ENCODE measurements around the gene C9orf152. TPM values are rescaled to one million over a fixed set of nuclear protein-coding genes. Genes with fewer than 3 reads are reported as not detected.

C9orf152 gene
- polyA plus RNA-seq, 1 of the 3 experiments (the other 2 are of a cell fraction): not detected

GRCh38 chr9:110170357-110171257 lies 37.4 kb downstream of the C9orf152 start (continued):
- no peak for TF ChIP-seq REST (IDR thresholded peaks at IDR 0.05; ENCODE audit: low read depth, low read length)

- Histone ChIP-seq H3K79me2 (ENCODE audit: insufficient read depth) (peaks cover 76% of the 10 kb centered on the region), H3K9me2 (no peaks in the 10 kb centered on the region), H3F3A (replicated peaks; ENCODE audit: insufficient read depth) (peaks cover 1% of the 10 kb centered on the region), H4K20me1 (ENCODE audit: insufficient read depth) (peaks cover 60% of the 10 kb centered on the region), H3K9me3 (no peaks in the 10 kb centered on the region), H3K9ac (no peak overlapping the region), H3K4me3 (ENCODE audit: low read depth in 2 of 2, low read length in 1 of 2) (no peak overlapping the region), H3K27ac (ENCODE audit: low read depth in 2 of 2, low read length in 1 of 2) (no peak overlapping the region), H3K27me3 (ENCODE audit: insufficient read depth) (no peaks in the 10 kb centered on the region), H3K4me2 (no peak overlapping the region), H3K36me3 (replicated peaks in 1 of 2; ENCODE audit: control insufficient read depth in 1 of 2, insufficient read depth in 2 of 2, low read length in 1 of 2) (peaks cover 41 to 45% of the 10 kb centered on the region in 2 experiments), H3K4me1 (ENCODE audit: control insufficient read depth in 1 of 2, insufficient read depth in 2 of 2, low read depth in 1 of 2, low read length in 1 of 2) (no peaks in the 10 kb centered on the region), H2AFZ (ENCODE audit: low read depth) (no peak overlapping the region)
- DNase-seq: no peak
- WGBS (ENCODE audit: low lambda C conversion rate): 94% methylated on average over 5 of the region's 5 CpGs
- CTCF ChIA-PET: interaction anchor here (1.5 kb wide), 1 partner anchor 265 kb away, joined by 3 read pairs; no protein-coding TSS in a partner anchor
- TF ChIP-seq NRF1 (IDR thresholded peaks at IDR 0.05; ENCODE audit: low read depth, low read length): no peak
- TF ChIP-seq TEAD4 (IDR thresholded peaks at IDR 0.05; ENCODE audit: borderline replicate concordance, insufficient read depth): no peak
- no peak for TF ChIP-seq RAD21 (IDR thresholded peaks at IDR 0.05; ENCODE audit: low read length)
- TF ChIP-seq NFIC (IDR thresholded peaks at IDR 0.05; ENCODE audit: borderline replicate concordance): no peak
- TF ChIP-seq POLR2AphosphoS5 (IDR thresholded peaks at IDR 0.05; ENCODE audit: low read depth, low read length): no peak
- TF ChIP-seq, protein P1, sequence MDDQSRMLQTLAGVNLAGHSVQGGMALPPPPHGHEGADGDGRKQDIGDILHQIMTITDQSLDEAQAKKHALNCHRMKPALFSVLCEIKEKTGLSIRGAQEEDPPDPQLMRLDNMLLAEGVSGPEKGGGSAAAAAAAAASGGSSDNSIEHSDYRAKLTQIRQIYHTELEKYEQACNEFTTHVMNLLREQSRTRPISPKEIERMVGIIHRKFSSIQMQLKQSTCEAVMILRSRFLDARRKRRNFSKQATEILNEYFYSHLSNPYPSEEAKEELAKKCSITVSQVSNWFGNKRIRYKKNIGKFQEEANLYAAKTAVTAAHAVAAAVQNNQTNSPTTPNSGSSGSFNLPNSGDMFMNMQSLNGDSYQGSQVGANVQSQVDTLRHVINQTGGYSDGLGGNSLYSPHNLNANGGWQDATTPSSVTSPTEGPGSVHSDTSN (IDR thresholded peaks at IDR 0.05): no peak
- TF ChIP-seq MAX (IDR thresholded peaks at IDR 0.05; ENCODE audit: low read depth): no peak
- TF ChIP-seq, protein P2, sequence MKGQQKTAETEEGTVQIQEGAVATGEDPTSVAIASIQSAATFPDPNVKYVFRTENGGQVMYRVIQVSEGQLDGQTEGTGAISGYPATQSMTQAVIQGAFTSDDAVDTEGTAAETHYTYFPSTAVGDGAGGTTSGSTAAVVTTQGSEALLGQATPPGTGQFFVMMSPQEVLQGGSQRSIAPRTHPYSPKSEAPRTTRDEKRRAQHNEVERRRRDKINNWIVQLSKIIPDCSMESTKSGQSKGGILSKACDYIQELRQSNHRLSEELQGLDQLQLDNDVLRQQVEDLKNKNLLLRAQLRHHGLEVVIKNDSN (IDR thresholded peaks at IDR 0.05; ENCODE audit: borderline replicate concordance, low read depth): no peak
- TF ChIP-seq EP300 (IDR thresholded peaks at IDR 0.05; ENCODE audit: borderline replicate concordance in 1 of 2, low read depth in 1 of 2, low read length in 1 of 2): no peak
- no peak for TF ChIP-seq IRF3 (IDR thresholded peaks at IDR 0.05; ENCODE audit: low read depth, low read length)
- no peak for TF ChIP-seq REST (IDR thresholded peaks at IDR 0.05; ENCODE audit: low read depth, low read length)
- no peak for TF ChIP-seq GATA2 (CRISPR knock-in tag; IDR thresholded peaks at IDR 0.05)
- TF ChIP-seq JUND (IDR thresholded peaks at IDR 0.05): no peak
- TF ChIP-seq TCF12 (IDR thresholded peaks at IDR 0.05): no peak
- TF ChIP-seq RCOR1 (IDR thresholded peaks at IDR 0.05; ENCODE audit: low read length): no peak
- no peak for TF ChIP-seq FOXJ3 (CRISPR knock-in tag; IDR thresholded peaks at IDR 0.05)
- TF ChIP-seq FOXM1 (IDR thresholded peaks at IDR 0.05; ENCODE audit: low read depth): no peak
- TF ChIP-seq SMC3 (IDR thresholded peaks at IDR 0.05; ENCODE audit: low read depth, low read length): no peak
- POLR2A ChIA-PET: no interaction called here
Measured at GRCh38 chr9:110168486-110168885, 39.5 kb downstream of the C9orf152 start.
